ENCODE data around the gene BABAM2. TPM values are rescaled to one million over a fixed set of nuclear protein-coding genes. Genes with fewer than 3 reads are reported as not detected.
A peak's percentile ranks its signal among the peaks of the same experiment; 100 is the strongest.
"Not testable (repeated sequence)": the region's sequence is repeated elsewhere in the genome, so short reads cannot be mapped to it uniquely, and the experiment has no call there.

BABAM2 gene
- total RNA-seq, 1 donor from 2014 or later, result 41.0 TPM

DNA sequence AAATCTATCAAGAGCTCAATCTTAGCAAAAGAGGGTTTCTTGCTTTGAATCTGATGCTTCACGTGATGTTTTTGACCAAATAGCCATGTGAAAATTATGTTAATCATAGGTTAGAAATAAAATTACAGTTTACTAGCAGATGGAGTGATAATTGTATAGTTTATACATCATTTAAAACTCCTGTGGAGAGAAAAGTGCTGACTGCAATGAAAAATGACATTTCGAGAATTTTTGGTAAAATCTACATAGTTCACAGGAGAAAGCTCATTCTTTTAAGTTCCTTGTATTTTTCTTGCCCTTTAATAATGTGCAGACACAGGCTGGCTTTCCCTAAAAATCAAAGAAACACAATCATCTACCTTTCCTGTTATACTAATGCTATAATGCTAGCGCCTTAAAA is 33.6 kb upstream of the BABAM2 start:
- no peaks in the 10 kb centered on the region for H3K9me3 ChIP-seq
- H3K27ac ChIP-seq, result no peak overlapping the region
- DNase-seq (ENCODE audit: extremely low spot score in 2 of 2), result no peak
- no peak overlapping the region for H3K4me3 ChIP-seq
- no peaks in the 10 kb centered on the region for H3K27me3 ChIP-seq
- intact Hi-C loops (cut with DNase I), result no loop called here
- H3K4me1 ChIP-seq, result no peaks in the 10 kb centered on the region
- TF ChIP-seq POLR2A (IDR thresholded peaks at IDR 0.05) (no peak), POLR2AphosphoS5 (IDR thresholded peaks at IDR 0.05; ENCODE audit: insufficient read depth in 1 of 2, low read depth in 1 of 2) (no peak)
- TF ChIP-seq, protein P1, sequence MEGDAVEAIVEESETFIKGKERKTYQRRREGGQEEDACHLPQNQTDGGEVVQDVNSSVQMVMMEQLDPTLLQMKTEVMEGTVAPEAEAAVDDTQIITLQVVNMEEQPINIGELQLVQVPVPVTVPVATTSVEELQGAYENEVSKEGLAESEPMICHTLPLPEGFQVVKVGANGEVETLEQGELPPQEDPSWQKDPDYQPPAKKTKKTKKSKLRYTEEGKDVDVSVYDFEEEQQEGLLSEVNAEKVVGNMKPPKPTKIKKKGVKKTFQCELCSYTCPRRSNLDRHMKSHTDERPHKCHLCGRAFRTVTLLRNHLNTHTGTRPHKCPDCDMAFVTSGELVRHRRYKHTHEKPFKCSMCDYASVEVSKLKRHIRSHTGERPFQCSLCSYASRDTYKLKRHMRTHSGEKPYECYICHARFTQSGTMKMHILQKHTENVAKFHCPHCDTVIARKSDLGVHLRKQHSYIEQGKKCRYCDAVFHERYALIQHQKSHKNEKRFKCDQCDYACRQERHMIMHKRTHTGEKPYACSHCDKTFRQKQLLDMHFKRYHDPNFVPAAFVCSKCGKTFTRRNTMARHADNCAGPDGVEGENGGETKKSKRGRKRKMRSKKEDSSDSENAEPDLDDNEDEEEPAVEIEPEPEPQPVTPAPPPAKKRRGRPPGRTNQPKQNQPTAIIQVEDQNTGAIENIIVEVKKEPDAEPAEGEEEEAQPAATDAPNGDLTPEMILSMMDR (IDR thresholded peaks at IDR 0.05), result no peak
- no peaks in the 10 kb centered on the region for H3K36me3 ChIP-seq

DNA sequence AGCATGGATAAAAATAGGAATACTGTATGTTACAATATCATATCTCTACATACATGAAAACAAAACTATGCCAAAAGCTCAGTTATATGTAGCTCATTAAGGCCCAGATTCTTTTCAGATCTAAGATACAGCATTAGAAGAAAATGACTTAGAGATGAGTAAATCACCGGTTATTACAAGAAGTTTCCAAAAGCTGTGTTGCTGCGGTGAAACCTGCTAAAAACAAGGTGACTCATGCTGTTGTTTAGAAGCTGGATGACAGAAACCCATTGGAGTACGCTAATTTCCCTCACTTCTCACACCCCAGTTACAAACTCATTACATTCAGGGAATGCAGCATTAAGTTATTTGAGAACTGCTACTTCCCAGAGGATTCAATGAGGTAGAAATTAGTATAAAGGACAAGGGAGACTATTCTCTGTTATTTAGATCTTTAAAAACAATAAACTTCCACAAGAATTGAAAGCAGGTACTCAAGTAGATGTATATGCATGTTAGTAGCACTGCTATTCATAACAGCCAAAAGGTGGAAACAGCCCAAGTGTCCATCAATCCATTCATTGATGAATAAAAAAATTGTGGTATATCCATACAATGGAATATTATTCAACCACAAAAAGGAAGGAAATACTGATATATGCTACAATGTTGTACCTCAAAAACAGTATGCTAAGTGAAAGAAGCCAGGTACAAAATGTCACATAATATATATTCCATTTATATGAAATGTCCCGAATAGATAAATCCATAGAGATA is 32.9 kb upstream of the BABAM2 start:
- TF ChIP-seq, protein P1 (IDR thresholded peaks at IDR 0.05), result no peak
- TF ChIP-seq POLR2A (IDR thresholded peaks at IDR 0.05), result no peak
- no peak for TF ChIP-seq POLR2AphosphoS5 (IDR thresholded peaks at IDR 0.05; ENCODE audit: insufficient read depth in 1 of 2, low read depth in 1 of 2)
- Histone ChIP-seq H3K9me3 (no peaks in the 10 kb centered on the region), H3K27ac (no peak overlapping the region), H3K4me3 (no peak overlapping the region), H3K36me3 (no peaks in the 10 kb centered on the region), H3K4me1 (no peaks in the 10 kb centered on the region), H3K27me3 (no peaks in the 10 kb centered on the region)
- intact Hi-C loops (cut with DNase I), result no loop called here
- no peak for DNase-seq (ENCODE audit: extremely low spot score in 2 of 2)

DNA sequence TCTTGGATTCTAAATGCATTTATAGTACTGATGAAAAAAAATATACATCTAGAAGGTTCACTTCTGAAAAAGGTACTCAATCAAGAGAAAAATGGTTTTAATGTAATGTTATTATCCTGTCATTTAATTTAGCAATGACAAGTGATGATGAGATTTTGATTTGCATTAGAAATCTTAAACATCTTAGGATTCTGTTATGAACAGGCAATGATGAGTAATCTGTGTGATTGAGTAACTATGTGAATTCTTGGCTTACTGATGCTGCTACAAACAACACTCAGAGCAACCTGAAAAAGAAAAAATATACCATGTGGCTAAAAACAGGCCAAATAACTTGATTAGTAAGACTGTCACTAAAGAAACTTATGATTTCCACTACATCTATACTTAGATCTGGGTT is 30.4 kb upstream of the BABAM2 start:
- Histone ChIP-seq H3K36me3 (no peaks in the 10 kb centered on the region), H3K27me3 (no peaks in the 10 kb centered on the region), H3K27ac (no peak overlapping the region), H3K9me3 (no peaks in the 10 kb centered on the region), H3K4me1 (no peaks in the 10 kb centered on the region), H3K4me3 (no peak overlapping the region)
- intact Hi-C loops (cut with DNase I), result no loop called here
- DNase-seq (ENCODE audit: extremely low spot score in 2 of 2), result no peak
- TF ChIP-seq POLR2AphosphoS5 (IDR thresholded peaks at IDR 0.05; ENCODE audit: insufficient read depth in 1 of 2, low read depth in 1 of 2) (no peak), POLR2A (IDR thresholded peaks at IDR 0.05) (no peak)
- TF ChIP-seq, protein P1 (IDR thresholded peaks at IDR 0.05), result no peak

DNA sequence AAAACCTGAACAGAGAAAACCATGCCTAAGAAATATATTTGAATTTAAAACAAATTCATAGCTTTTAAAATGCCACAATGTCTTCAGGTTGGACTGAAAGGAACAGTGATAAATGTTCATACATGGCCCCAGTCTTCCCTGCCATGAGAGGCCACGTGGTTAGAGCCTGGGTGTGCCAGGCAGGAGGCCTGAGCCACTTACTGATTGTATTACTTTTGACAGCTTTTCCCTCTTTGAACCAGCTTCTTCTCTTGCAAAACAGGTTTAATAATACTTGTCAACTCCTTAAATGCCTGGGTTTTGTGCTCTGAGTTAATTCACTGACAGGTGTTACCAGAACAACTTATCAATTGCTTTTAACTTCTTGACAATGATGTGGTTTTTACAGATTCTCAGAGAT is 27.4 kb upstream of the BABAM2 start:
- Histone ChIP-seq H3K9me3 (no peaks in the 10 kb centered on the region), H3K27me3 (no peaks in the 10 kb centered on the region), H3K4me1 (no peaks in the 10 kb centered on the region), H3K4me3 (no peak overlapping the region), H3K27ac (no peak overlapping the region), H3K36me3 (no peaks in the 10 kb centered on the region)
- intact Hi-C loops (cut with DNase I), result no loop called here
- TF ChIP-seq POLR2AphosphoS5 (IDR thresholded peaks at IDR 0.05; ENCODE audit: insufficient read depth in 1 of 2, low read depth in 1 of 2) (peak in 1 of 2 donors; percentile 46), POLR2A (IDR thresholded peaks at IDR 0.05) (no peak)
- DNase-seq (ENCODE audit: extremely low spot score in 2 of 2), result no peak

DNA sequence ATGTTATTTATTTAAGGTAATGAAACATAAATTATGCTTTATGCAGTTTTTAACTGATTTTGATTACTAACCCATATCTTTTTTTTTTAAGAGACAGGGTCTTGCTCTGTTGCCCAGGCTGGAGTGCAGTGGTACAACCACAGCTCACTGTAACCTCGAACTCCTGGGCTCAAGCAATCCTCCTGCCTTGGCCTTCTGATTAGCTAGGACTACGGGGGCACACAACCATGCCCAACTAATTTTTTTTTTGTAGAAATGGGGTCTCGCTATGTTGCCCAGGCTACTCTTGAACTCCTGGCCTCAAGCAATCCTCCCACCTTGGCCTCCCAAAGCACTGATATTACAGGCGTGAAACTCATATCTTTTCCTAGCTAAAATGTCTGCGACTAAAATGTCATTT is 26.6 kb upstream of the BABAM2 start:
- intact Hi-C loops (cut with DNase I); DNase-seq (ENCODE audit: extremely low spot score in 2 of 2): not testable (repeated sequence)

DNA sequence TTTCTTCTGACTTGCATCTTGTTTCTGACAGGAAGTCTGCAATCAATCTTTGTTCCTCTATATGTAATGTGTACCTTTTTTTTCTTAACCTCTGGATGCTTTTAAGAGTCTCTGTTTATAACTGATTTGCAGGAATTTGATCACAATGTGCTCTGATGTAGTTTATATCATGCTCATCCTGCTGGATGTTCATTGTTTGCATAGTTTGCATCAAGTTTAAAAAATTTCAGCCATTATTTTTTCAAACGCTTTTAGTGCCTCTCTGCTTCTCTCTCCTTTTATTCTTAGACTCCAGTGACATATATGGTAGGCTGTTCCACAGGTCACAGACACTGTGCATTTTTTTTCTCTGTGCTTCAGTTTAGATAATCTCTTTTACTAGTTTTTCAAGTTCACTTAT is 24.3 kb upstream of the BABAM2 start:
- Histone ChIP-seq H3K27ac (no peak overlapping the region), H3K4me3 (no peak overlapping the region)

More for the DNA sequence above, 26.6 kb upstream of the BABAM2 start:
- H3K27ac ChIP-seq, H3K4me3 ChIP-seq, H3K4me1 ChIP-seq, H3K36me3 ChIP-seq, H3K27me3 ChIP-seq, H3K9me3 ChIP-seq: not testable (repeated sequence)

More for the DNA sequence above, 24.3 kb upstream of the BABAM2 start:
- H3K9me3 ChIP-seq, result no peaks in the 10 kb centered on the region
- intact Hi-C loops (cut with DNase I), result no loop called here
- TF ChIP-seq POLR2AphosphoS5 (IDR thresholded peaks at IDR 0.05; ENCODE audit: insufficient read depth in 1 of 2, low read depth in 1 of 2) (no peak), POLR2A (IDR thresholded peaks at IDR 0.05) (no peak)
- TF ChIP-seq, protein P1 (IDR thresholded peaks at IDR 0.05), result no peak
- no peaks in the 10 kb centered on the region for H3K4me1 ChIP-seq
- DNase-seq (ENCODE audit: extremely low spot score in 2 of 2), result no peak
- H3K27me3 ChIP-seq, result no peaks in the 10 kb centered on the region
- H3K36me3 ChIP-seq, result no peaks in the 10 kb centered on the region

Data from vagina (tissue), 2 donors.